ENCODE results near the gene TMEM121. TPM values are rescaled to one million over a fixed set of nuclear protein-coding genes. Genes with fewer than 3 reads are reported as not detected.
"Not testable (repeated sequence)": the region's sequence is repeated elsewhere in the genome, so short reads cannot be mapped to it uniquely, and the experiment has no call there.

Gene TMEM121
- total RNA-seq, 1 donor from 2014 or later, result 4.0 TPM

DNA sequence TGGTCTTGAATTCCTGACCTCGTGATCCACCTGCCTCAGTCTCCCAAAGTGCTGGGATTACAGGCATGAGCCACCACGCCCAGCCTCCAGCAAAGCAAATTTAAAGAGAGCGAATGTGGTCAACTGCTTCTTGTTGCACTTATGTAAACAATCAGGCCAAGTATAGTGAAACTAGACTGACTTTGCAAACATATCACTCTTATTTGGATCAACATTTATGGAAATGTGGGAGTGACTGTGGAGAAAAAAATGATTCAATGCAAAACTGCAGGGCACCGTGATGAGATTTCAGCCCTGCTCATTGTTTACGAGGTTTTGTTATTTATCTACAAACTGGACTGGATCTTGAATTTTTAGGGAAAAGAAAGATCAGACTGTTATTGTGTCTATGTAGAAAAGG, 28.1 kb downstream of the TMEM121 start:
- H3K27me3 ChIP-seq (ENCODE audit: insufficient read depth, low read length), result peaks cover 3% of the 10 kb centered on the region
- Mint-ChIP-seq H3K27ac (ENCODE audit: unreplicated experiment) (no peak overlapping the region), H3K9me3 (ENCODE audit: unreplicated experiment) (peaks cover 11% of the 10 kb centered on the region), H3K27me3 (ENCODE audit: low read depth, unreplicated experiment) (peaks cover 17% of the 10 kb centered on the region), H3K4me3 (ENCODE audit: unreplicated experiment) (no peak overlapping the region), H3K4me1 (ENCODE audit: low read depth, unreplicated experiment) (no peaks in the 10 kb centered on the region), H3K36me3 (ENCODE audit: low read depth, unreplicated experiment) (no peaks in the 10 kb centered on the region)
- no peak overlapping the region for H3K27ac ChIP-seq (ENCODE audit: low read depth, low read length)
- DNase-seq (ENCODE audit: low read depth), result no peak
- TF ChIP-seq, protein P1, sequence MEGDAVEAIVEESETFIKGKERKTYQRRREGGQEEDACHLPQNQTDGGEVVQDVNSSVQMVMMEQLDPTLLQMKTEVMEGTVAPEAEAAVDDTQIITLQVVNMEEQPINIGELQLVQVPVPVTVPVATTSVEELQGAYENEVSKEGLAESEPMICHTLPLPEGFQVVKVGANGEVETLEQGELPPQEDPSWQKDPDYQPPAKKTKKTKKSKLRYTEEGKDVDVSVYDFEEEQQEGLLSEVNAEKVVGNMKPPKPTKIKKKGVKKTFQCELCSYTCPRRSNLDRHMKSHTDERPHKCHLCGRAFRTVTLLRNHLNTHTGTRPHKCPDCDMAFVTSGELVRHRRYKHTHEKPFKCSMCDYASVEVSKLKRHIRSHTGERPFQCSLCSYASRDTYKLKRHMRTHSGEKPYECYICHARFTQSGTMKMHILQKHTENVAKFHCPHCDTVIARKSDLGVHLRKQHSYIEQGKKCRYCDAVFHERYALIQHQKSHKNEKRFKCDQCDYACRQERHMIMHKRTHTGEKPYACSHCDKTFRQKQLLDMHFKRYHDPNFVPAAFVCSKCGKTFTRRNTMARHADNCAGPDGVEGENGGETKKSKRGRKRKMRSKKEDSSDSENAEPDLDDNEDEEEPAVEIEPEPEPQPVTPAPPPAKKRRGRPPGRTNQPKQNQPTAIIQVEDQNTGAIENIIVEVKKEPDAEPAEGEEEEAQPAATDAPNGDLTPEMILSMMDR (IDR thresholded peaks at IDR 0.05; ENCODE audit: insufficient read depth, low read depth, low read length), result no peak
- TF ChIP-seq EZH2 (IDR thresholded peaks at IDR 0.05; ENCODE audit: insufficient read depth, low read length), result no peak
- no peak overlapping the region for H2AFZ ChIP-seq (ENCODE audit: low read depth, low read length)
- H3K9ac ChIP-seq (ENCODE audit: low read length), result no peak overlapping the region
- H3K79me2 ChIP-seq (ENCODE audit: insufficient read depth, low read length), result no peaks in the 10 kb centered on the region
- no peaks in the 10 kb centered on the region for H3K4me1 ChIP-seq (ENCODE audit: insufficient read depth, low read length)
- no peaks in the 10 kb centered on the region for H4K20me1 ChIP-seq (ENCODE audit: insufficient read depth, low read length)
- no peak overlapping the region for H3K4me2 ChIP-seq (ENCODE audit: low read length)
- no peak overlapping the region for H3K4me3 ChIP-seq (ENCODE audit: insufficient read depth, low read depth, low read length)
- no peaks in the 10 kb centered on the region for H3K9me3 ChIP-seq (ENCODE audit: insufficient read depth, low read depth, low read length)
- no peak for FAIRE-seq
- H3K36me3 ChIP-seq (ENCODE audit: insufficient read depth, low read length), result no peaks in the 10 kb centered on the region

DNA sequence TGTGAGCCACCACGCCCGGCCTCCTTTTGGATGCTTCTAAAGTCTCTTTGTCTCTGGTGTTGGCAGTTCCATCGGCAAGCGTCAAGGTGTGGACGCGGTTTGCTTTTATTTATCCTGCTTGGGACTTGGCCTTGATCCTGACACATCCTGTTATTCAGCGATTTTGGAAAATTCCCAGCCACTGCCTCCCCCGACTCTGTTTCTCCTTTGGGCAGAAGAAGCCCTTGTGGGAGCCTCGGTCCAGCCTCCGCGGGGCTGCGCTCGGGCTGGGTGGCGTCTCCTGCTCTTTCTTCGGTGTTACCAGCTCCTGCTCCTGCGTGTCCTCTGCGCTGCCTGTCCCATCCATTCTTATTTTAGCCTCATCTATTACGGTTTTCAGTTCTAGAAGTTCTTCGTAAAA, 31.3 kb downstream of the TMEM121 start:
- peaks cover 17% of the 10 kb centered on the region for H3K27me3 Mint-ChIP-seq (ENCODE audit: low read depth, unreplicated experiment)
- not testable (repeated sequence) for H3K36me3 ChIP-seq (ENCODE audit: insufficient read depth, low read length); H3K4me3 Mint-ChIP-seq (ENCODE audit: unreplicated experiment); H3K9ac ChIP-seq (ENCODE audit: low read length); H3K4me1 Mint-ChIP-seq (ENCODE audit: low read depth, unreplicated experiment); H3K27me3 ChIP-seq (ENCODE audit: insufficient read depth, low read length); H3K36me3 Mint-ChIP-seq (ENCODE audit: low read depth, unreplicated experiment); FAIRE-seq; H3K4me1 ChIP-seq (ENCODE audit: insufficient read depth, low read length); H3K9me3 Mint-ChIP-seq (ENCODE audit: unreplicated experiment); H3K4me2 ChIP-seq (ENCODE audit: low read length); H2AFZ ChIP-seq (ENCODE audit: low read depth, low read length); H3K4me3 ChIP-seq (ENCODE audit: insufficient read depth, low read depth, low read length); DNase-seq (ENCODE audit: low read depth); H3K79me2 ChIP-seq (ENCODE audit: insufficient read depth, low read length); H3K27ac Mint-ChIP-seq (ENCODE audit: unreplicated experiment); H3K27ac ChIP-seq (ENCODE audit: low read depth, low read length); H3K9me3 ChIP-seq (ENCODE audit: insufficient read depth, low read depth, low read length); H4K20me1 ChIP-seq (ENCODE audit: insufficient read depth, low read length)

DNA sequence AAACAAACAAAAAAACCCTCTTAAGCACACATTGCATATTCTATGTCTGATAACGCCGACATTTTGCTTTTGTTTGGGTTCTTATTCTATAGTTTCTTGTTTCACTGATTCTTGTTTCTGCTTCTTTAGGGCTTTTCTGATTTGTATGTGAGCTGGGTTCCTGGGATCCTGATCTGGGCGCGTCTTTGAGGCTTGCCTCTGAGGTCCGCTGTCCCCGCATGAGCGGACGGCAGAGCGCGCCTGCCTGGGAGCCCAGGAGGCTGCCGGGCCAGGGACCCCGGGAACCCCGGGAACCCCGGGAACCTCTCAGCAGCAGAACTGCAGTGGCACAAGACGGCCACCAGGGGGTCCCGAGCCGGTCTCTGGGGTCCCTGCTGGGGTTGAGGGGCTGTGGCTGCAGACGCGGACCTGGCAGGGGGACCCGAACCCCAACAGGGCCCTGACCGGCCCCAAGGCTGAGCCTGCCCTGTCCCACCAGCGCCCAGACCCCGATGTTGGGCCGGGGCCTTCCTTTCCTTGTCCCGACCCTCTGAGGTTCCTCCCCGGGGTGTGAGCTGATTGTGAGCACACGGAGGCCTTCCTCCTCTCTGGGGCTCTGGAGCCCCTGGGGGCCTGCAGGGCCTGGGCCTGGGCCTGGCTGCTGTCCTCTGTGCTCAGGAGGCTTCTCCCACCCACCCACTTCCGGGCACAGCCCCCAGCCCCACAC, 32.2 kb downstream of the TMEM121 start:
- DNase-seq (ENCODE audit: low read depth); H3K36me3 ChIP-seq (ENCODE audit: insufficient read depth, low read length); H2AFZ ChIP-seq (ENCODE audit: low read depth, low read length); H3K4me2 ChIP-seq (ENCODE audit: low read length); FAIRE-seq; H3K27ac ChIP-seq (ENCODE audit: low read depth, low read length); H3K4me3 Mint-ChIP-seq (ENCODE audit: unreplicated experiment); H3K4me3 ChIP-seq (ENCODE audit: insufficient read depth, low read depth, low read length); H3K27ac Mint-ChIP-seq (ENCODE audit: unreplicated experiment); H3K9ac ChIP-seq (ENCODE audit: low read length); H3K79me2 ChIP-seq (ENCODE audit: insufficient read depth, low read length); H3K27me3 ChIP-seq (ENCODE audit: insufficient read depth, low read length); H3K4me1 ChIP-seq (ENCODE audit: insufficient read depth, low read length); H4K20me1 ChIP-seq (ENCODE audit: insufficient read depth, low read length); H3K36me3 Mint-ChIP-seq (ENCODE audit: low read depth, unreplicated experiment); H3K9me3 Mint-ChIP-seq (ENCODE audit: unreplicated experiment); H3K4me1 Mint-ChIP-seq (ENCODE audit: low read depth, unreplicated experiment): not testable (repeated sequence)
- peaks cover 10% of the 10 kb centered on the region for H3K9me3 ChIP-seq (ENCODE audit: insufficient read depth, low read depth, low read length)
- peaks cover 17% of the 10 kb centered on the region for H3K27me3 Mint-ChIP-seq (ENCODE audit: low read depth, unreplicated experiment)

DNA sequence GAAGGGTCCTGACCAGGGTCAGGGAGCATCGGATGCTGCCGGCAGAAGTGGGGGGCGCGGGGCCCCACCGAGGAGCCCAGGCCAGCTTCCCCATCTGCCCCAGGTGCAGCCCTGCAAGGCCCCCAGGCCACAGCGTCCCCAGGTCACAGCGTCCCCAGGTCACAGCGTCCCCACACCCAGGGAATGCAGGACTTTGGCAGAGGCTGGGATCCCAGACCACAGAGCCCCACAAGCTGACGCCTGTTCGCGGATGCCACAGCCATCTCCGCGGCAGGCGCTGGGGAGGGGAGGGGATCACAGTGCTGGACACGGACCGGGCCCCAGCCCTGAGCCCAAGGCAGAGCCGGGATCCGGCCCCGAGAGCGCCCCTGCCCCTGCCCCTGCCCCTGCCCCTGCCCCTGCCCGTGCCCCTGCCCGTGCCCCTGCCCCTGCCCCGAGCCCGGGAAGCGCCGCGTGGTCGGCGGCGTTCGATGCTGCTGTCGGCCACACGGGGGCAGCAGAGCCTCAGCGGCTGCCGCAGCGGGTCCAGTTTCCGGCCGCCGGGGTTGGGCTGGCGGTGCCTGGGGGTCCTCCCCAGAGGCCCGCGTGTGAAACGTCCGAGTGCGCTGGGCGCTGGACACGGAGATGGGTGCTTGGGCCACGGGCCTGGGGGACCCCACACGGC, 33.1 kb downstream of the TMEM121 start:
- not testable (repeated sequence) for H3K36me3 ChIP-seq (ENCODE audit: insufficient read depth, low read length); H3K4me1 Mint-ChIP-seq (ENCODE audit: low read depth, unreplicated experiment); H3K4me3 ChIP-seq (ENCODE audit: insufficient read depth, low read depth, low read length); DNase-seq (ENCODE audit: low read depth); H3K4me1 ChIP-seq (ENCODE audit: insufficient read depth, low read length); H4K20me1 ChIP-seq (ENCODE audit: insufficient read depth, low read length); H3K9ac ChIP-seq (ENCODE audit: low read length); H3K27ac ChIP-seq (ENCODE audit: low read depth, low read length); H3K4me2 ChIP-seq (ENCODE audit: low read length); H3K9me3 Mint-ChIP-seq (ENCODE audit: unreplicated experiment); H3K27me3 ChIP-seq (ENCODE audit: insufficient read depth, low read length); FAIRE-seq; H3K79me2 ChIP-seq (ENCODE audit: insufficient read depth, low read length); H3K4me3 Mint-ChIP-seq (ENCODE audit: unreplicated experiment); H2AFZ ChIP-seq (ENCODE audit: low read depth, low read length); H3K27ac Mint-ChIP-seq (ENCODE audit: unreplicated experiment); H3K36me3 Mint-ChIP-seq (ENCODE audit: low read depth, unreplicated experiment)
- peaks cover 15% of the 10 kb centered on the region for H3K27me3 Mint-ChIP-seq (ENCODE audit: low read depth, unreplicated experiment)
- peaks cover 10% of the 10 kb centered on the region for H3K9me3 ChIP-seq (ENCODE audit: insufficient read depth, low read depth, low read length)

DNA sequence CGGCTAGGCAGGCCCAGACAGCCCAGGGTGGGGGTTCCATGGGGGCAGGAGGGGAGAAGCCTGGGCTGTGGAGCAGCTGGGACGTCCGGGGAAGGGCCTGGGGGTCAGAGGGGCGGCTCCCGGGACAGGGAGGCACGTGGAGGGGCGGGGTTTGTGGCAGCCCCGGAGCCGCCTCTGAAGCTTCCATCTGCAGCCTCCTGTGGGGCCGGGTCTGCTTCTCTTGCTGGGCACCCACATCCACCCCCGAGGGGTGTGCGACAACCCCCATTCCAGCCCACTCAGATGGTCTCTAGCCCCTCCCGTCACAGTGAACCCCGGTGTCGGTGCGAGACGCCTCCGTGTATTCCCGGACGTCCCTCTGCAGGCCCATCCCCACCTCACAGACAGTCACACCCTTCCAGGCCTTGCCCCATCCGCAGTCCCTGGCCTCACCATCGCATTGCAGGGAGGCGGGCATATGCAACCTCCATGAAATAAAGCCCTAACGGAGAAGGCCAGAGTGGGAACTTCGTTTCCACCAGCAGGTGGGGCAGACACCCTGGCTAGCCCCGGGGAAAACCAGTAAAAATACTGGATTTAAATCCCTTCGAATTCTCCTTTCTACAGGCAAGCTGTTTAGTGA, 33.8 kb downstream of the TMEM121 start:
- not testable (repeated sequence) for H3K36me3 ChIP-seq (ENCODE audit: insufficient read depth, low read length); H3K4me3 ChIP-seq (ENCODE audit: insufficient read depth, low read depth, low read length); H3K27ac ChIP-seq (ENCODE audit: low read depth, low read length); H3K4me3 Mint-ChIP-seq (ENCODE audit: unreplicated experiment); H2AFZ ChIP-seq (ENCODE audit: low read depth, low read length); H3K4me1 Mint-ChIP-seq (ENCODE audit: low read depth, unreplicated experiment); H3K27ac Mint-ChIP-seq (ENCODE audit: unreplicated experiment); H3K27me3 ChIP-seq (ENCODE audit: insufficient read depth, low read length); H3K9ac ChIP-seq (ENCODE audit: low read length); H3K79me2 ChIP-seq (ENCODE audit: insufficient read depth, low read length); H4K20me1 ChIP-seq (ENCODE audit: insufficient read depth, low read length); H3K9me3 Mint-ChIP-seq (ENCODE audit: unreplicated experiment); H3K36me3 Mint-ChIP-seq (ENCODE audit: low read depth, unreplicated experiment); DNase-seq (ENCODE audit: low read depth); H3K27me3 Mint-ChIP-seq (ENCODE audit: low read depth, unreplicated experiment); H3K4me2 ChIP-seq (ENCODE audit: low read length); H3K4me1 ChIP-seq (ENCODE audit: insufficient read depth, low read length); FAIRE-seq
- peaks cover 10% of the 10 kb centered on the region for H3K9me3 ChIP-seq (ENCODE audit: insufficient read depth, low read depth, low read length)
